Pancreas (tissue), 10 donors: ENCODE data around the gene TWSG1. TPM values are rescaled to one million over a fixed set of nuclear protein-coding genes. Genes with fewer than 3 reads are reported as not detected.
"Not testable (repeated sequence)": the region's sequence is repeated elsewhere in the genome, so short reads cannot be mapped to it uniquely, and the experiment has no call there.

ENCODE experiments used
- ATAC-seq, 4 donors: fragments of 200-7000 bp; cut with Tn5 transposase; one replicate each; pipeline versions ENCODE4 v1.8.0 to v1.9.1; 2020; ENCODE audit warnings: mild to moderate bottlenecking in 4 of 4, moderate library complexity in 4 of 4
- DNase-seq, 6 donors: peaks; one replicate each; pipeline ENCODE4 v3.0.0-alpha.2; 2020
- FAIRE-seq: peaks from 2 replicates; lab custom pipeline; 2012; peaks lifted over from hg19 to GRCh38; lab: Jason Lieb, UNC
- H3K27ac ChIP-seq, 4 donors: fragments of 200-600 bp; sonication (generic); 1 replicate in 3 of 4; 2 replicates in 1 of 4; pipeline versions ENCODE4 v1.5.0 to v1.8.0; 2020
- H3K27me3 ChIP-seq, 4 donors: fragments of 200-600 bp; one replicate each; pipeline ENCODE4 v1.8.0; 2021
- H3K36me3 ChIP-seq, 3 donors: fragments of 200-600 bp; sonication (generic) in 1 of 3; one replicate each; pipeline versions ENCODE4 v1.5.0 to v1.8.0; 2020 to 2021
- H3K4me1 ChIP-seq, 3 donors: fragments of 200-600 bp; one replicate each; pipeline ENCODE4 v1.8.0; 2021
- H3K4me3 ChIP-seq, 4 donors: fragments of 200-600 bp; sonication (generic) in 2 of 4; one replicate each; pipeline versions ENCODE4 v1.5.0 to v1.8.0; 2020 to 2021
- H3K9me3 ChIP-seq, 4 donors: fragments of 200-600 bp; one replicate each; pipeline ENCODE4 v1.8.0; 2021
- WGBS, 2 donors: extraction: QIAGEN DNeasy Blood & Tissue Kit; methylation state at CpG; one replicate each; pipeline ENCODE4 v1.1.7; 2013; 5-methylcytosine and 5-hydroxymethylcytosine counted together
- intact Hi-C, 3 donors: fragments of 100-400 bp; cut with DNase I; formaldehyde crosslinking; loops; one replicate each; pipeline versions ENCODE4 v1.11.1 to v1.14.2; 2022
- polyA plus RNA-seq, 2 donors: library from polyadenylated mRNA; stranded (reverse); fragments of 200-250 nt; gene quantifications; one replicate each; pipeline ENCODE4 v1.2.3, GENCODE V29; 2013
- total RNA-seq, 6 donors: library from RNA; stranded (reverse); fragmentation: NEBNext Ultra II Directional in 4 of 6; extraction: Animal tissue kit (Norgen Biotek cat#: 25700) in 4 of 6; gene quantifications; one replicate each; pipeline versions ENCODE4 v1.2.1 to v1.2.4, GENCODE V29; 2021 to 2023
- TF ChIP-seq, protein P1 (sequence below), 4 donors: fragments of 200-600 bp; sonication (generic) in 3 of 4; IDR thresholded peaks; one replicate each; pipeline versions ENCODE4 v1.5.0 to v1.8.0; 2021; ENCODE audit warnings: antibody characterized with exemption in 4 of 4
- donor health status: healthy with polysubstance abuse.
- donor health status: DM: no; HTN: no; CAD: no; lungs with moderate emphysema.
- donor health status: DM: no; HTN: no; CAD: no.
- donor health status: control.
- donor health status: control.
- donor health status: Bipolar disorder and iron deficiency.
- donor health status: DM: yes; HTN: yes; CAD: no.
- donor health status: DM: no; HTN: no; CAD: no.
- donor health status: DM: no; HTN: no; CAD: no.
- donor health status: DM: yes; HTN: yes; CAD: no.

The TWSG1 gene
- total and polyA plus RNA-seq, 8 donors: 2.5 to 13.7 (median 6.1) TPM

DNA sequence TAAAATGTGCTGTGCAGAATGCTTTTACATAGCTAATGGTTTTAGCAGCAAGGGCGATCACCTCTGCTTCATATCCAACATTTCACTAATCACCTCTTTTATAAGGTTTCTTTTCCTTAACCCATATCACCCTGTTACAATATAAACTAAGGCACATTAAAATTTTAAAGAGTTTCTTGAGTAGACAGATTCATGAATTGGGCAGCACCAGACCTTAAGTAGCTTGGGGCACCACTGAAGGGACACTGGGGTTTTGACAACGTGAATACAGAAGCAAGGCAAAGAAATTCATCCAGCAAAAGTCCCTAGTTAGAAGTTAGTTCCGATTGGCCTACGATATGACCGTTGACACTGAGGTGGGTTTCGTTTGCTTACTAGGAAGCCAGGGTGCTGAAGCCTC lies 96.7 kb downstream of the TWSG1 start:
- Histone ChIP-seq H3K27ac (no peak overlapping the region), H3K9me3 (no peaks in the 10 kb centered on the region), H3K4me1 (no peaks in the 10 kb centered on the region), H3K4me3 (no peak overlapping the region), H3K36me3 (no peaks in the 10 kb centered on the region), H3K27me3 (no peaks in the 10 kb centered on the region)
- ATAC-seq (no peak), FAIRE-seq (no peak), DNase-seq (no peak)
- intact Hi-C loops: loop anchor here in 1 of 3 donors (10.0 kb wide), 1 partner anchor 1004 kb away; no protein-coding TSS in a partner anchor
- TF ChIP-seq, protein P1, sequence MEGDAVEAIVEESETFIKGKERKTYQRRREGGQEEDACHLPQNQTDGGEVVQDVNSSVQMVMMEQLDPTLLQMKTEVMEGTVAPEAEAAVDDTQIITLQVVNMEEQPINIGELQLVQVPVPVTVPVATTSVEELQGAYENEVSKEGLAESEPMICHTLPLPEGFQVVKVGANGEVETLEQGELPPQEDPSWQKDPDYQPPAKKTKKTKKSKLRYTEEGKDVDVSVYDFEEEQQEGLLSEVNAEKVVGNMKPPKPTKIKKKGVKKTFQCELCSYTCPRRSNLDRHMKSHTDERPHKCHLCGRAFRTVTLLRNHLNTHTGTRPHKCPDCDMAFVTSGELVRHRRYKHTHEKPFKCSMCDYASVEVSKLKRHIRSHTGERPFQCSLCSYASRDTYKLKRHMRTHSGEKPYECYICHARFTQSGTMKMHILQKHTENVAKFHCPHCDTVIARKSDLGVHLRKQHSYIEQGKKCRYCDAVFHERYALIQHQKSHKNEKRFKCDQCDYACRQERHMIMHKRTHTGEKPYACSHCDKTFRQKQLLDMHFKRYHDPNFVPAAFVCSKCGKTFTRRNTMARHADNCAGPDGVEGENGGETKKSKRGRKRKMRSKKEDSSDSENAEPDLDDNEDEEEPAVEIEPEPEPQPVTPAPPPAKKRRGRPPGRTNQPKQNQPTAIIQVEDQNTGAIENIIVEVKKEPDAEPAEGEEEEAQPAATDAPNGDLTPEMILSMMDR (IDR thresholded peaks at IDR 0.05): no peak
- 80 to 88% methylated on average over 6 of the region's 6 CpGs for WGBS, 2 donors

DNA sequence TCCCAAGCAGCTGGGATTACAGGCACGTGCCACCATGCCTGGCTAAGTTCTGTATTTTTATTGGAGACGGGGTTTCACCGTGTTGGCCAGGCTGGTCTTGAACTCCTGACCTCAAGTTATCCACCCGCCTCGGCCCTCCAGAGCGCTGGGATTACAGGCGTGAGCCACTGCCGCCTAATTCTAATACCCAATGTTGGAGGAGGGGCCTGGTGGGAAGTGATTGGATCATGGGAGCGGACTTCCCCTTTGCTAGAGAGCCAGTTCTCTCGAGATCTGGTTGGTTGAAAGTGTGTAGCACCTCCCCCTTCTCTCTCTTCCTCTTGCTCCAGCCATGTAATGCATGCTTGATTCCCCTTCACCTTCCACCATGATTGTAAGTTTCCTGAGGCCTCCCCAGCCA lies 98.5 kb downstream of the TWSG1 start:
- DNase-seq, FAIRE-seq, H3K4me1 ChIP-seq: not testable (repeated sequence)

DNA sequence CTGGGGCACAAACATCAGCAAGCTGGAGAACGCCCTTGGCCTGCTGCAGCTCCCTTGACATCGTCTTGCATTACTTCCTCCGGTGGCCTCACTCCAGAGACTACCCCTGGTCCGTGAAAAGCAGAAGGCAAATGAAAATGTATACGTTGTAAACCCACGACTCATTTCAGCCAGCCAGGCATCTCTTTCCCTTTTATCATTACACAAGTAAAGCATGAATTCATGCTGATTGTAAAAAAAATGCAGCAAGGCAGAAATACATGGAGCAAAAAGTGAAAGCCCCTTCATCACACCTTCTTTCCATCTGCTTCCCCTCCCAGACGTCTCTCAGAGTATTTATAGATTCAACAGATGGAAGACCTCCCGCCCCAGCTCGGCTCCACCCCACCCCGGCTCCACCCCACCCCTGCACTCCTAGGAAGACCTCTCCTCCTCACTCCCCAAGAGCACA lies 99.1 kb downstream of the TWSG1 start:
- intact Hi-C loops: loop anchor here in 1 of 3 donors (10.0 kb wide), 1 partner anchor 1001 kb away; no protein-coding TSS in a partner anchor
- WGBS, 2 donors: 57 to 58% methylated on average over 10 of the region's 10 CpGs

More for the DNA sequence above, 98.5 kb downstream of the TWSG1 start:
- intact Hi-C loops: loop anchor here in 1 of 3 donors (10.0 kb wide), 1 partner anchor 1002 kb away; no protein-coding TSS in a partner anchor
- H3K9me3 ChIP-seq, H3K4me3 ChIP-seq, H3K27ac ChIP-seq, ATAC-seq, H3K36me3 ChIP-seq, H3K27me3 ChIP-seq: not testable (repeated sequence)
- WGBS, 2 donors: 93 to 98% methylated on average over 10 of the region's 10 CpGs

DNA sequence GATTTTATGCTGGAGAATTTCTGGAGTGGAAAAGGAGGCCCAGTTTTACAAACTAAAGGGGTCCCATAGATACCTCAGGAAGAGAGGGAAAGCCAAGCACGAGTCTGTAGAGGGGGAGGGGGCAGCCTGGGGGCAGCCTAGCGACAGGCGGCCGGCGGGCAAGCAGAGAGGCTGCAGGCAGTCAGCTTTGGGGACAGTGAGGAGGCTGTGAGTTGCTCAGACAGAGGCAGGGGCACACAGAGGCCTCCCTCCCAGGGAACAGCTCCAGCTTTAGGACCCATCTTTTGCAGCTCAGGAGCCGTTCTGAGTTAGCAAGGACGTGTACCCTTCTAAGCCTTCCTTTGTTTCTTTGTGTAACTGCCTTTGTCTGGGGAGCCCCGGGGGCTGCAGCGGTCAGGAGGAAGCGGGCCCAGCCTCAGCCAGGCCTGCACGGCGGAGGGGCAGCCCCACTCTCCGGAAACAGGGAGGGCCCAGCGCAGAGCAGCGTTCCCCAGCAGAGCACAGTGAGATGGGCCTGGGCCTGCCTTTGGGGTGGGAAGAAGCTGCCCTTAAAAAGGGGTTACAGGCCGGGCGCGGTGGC lies 99.6 kb downstream of the TWSG1 start:
- intact Hi-C loops: loop anchor here in 1 of 3 donors (10.0 kb wide), 1 partner anchor 1001 kb away; no protein-coding TSS in a partner anchor
- no peak for FAIRE-seq
- no peaks in the 10 kb centered on the region for H3K27me3 ChIP-seq
- no peaks in the 10 kb centered on the region for H3K4me1 ChIP-seq
- no peak for DNase-seq
- no peak for ATAC-seq
- WGBS, 2 donors: 82 to 83% methylated on average over 18 of the region's 18 CpGs
- H3K27ac ChIP-seq: no peak overlapping the region
- no peak overlapping the region for H3K4me3 ChIP-seq
- TF ChIP-seq, protein P1 (IDR thresholded peaks at IDR 0.05): no peak
- no peaks in the 10 kb centered on the region for H3K9me3 ChIP-seq
- no peaks in the 10 kb centered on the region for H3K36me3 ChIP-seq

More for the DNA sequence above, 99.1 kb downstream of the TWSG1 start:
- H3K4me3 ChIP-seq: no peak overlapping the region
- TF ChIP-seq, protein P1 (IDR thresholded peaks at IDR 0.05): no peak
- DNase-seq (no peak), ATAC-seq (no peak), FAIRE-seq (no peak)
- H3K4me1 ChIP-seq: no peaks in the 10 kb centered on the region
- no peaks in the 10 kb centered on the region for H3K27me3 ChIP-seq
- no peaks in the 10 kb centered on the region for H3K36me3 ChIP-seq
- H3K27ac ChIP-seq: no peak overlapping the region
- H3K9me3 ChIP-seq: no peaks in the 10 kb centered on the region

DNA sequence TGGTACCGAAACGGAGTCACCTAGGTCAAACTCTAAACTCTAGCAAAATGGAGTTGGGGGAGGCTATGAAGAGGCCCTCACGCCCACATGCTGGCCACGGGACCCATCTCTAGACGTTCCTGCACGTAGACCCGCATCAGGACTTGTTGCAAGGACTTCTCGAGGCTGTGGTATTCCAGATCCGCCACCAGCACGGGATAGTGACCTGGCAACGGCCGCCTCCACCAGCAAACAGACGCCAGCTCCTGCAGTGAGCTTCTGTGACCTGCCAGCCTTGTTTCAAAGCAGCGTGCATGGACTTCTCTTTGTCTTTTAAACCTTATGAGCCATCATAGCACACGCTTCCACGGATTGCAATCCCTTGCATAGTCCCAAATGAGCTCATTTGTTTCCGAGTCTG lies 100.5 kb downstream of the TWSG1 start:
- 91 to 94% methylated on average over 17 of the region's 17 CpGs for WGBS, 2 donors
- FAIRE-seq (no peak), ATAC-seq (no peak), DNase-seq (no peak)
- TF ChIP-seq, protein P1 (IDR thresholded peaks at IDR 0.05): no peak
- intact Hi-C loops: loop anchor here in 1 of 3 donors (10.0 kb wide), 1 partner anchor 1000 kb away; no protein-coding TSS in a partner anchor
- H3K4me1 ChIP-seq: no peaks in the 10 kb centered on the region
- no peaks in the 10 kb centered on the region for H3K36me3 ChIP-seq
- H3K9me3 ChIP-seq: no peaks in the 10 kb centered on the region
- no peak overlapping the region for H3K27ac ChIP-seq
- no peak overlapping the region for H3K4me3 ChIP-seq
- H3K27me3 ChIP-seq: no peaks in the 10 kb centered on the region
